ENCODE measurements around the gene ACBD4. TPM values are rescaled to one million over a fixed set of nuclear protein-coding genes. Genes with fewer than 3 reads are reported as not detected.

The ACBD4 gene
- total and polyA plus RNA-seq, 7 donors = 13.2 to 36.5 (median 21.2) TPM

- no peaks in the 10 kb centered on the region for H3K9me3 ChIP-seq
- H3K27me3 ChIP-seq = no peaks in the 10 kb centered on the region
- 64 to 83% methylated on average over 5 of the region's 5 CpGs for WGBS, 2 donors
- peak overlapping the region in 2 of 4 donors; percentile 10 to 19 for H3K4me3 ChIP-seq
- peak; percentile 65 for DNase-seq
- H3K36me3 ChIP-seq = no peaks in the 10 kb centered on the region
- H3K27ac ChIP-seq = peak overlapping the region; percentile 82 to 100 (median 98)
- TF ChIP-seq POLR2A (IDR thresholded peaks at IDR 0.05) = no peak
- no peak for TF ChIP-seq POLR2AphosphoS5 (IDR thresholded peaks at IDR 0.05)
- TF ChIP-seq EP300 (IDR thresholded peaks at IDR 0.05) = no peak
- TF ChIP-seq, protein P1, sequence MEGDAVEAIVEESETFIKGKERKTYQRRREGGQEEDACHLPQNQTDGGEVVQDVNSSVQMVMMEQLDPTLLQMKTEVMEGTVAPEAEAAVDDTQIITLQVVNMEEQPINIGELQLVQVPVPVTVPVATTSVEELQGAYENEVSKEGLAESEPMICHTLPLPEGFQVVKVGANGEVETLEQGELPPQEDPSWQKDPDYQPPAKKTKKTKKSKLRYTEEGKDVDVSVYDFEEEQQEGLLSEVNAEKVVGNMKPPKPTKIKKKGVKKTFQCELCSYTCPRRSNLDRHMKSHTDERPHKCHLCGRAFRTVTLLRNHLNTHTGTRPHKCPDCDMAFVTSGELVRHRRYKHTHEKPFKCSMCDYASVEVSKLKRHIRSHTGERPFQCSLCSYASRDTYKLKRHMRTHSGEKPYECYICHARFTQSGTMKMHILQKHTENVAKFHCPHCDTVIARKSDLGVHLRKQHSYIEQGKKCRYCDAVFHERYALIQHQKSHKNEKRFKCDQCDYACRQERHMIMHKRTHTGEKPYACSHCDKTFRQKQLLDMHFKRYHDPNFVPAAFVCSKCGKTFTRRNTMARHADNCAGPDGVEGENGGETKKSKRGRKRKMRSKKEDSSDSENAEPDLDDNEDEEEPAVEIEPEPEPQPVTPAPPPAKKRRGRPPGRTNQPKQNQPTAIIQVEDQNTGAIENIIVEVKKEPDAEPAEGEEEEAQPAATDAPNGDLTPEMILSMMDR (IDR thresholded peaks at IDR 0.05) = no peak
- peaks cover 0 to 76% (median 72%) of the 10 kb centered on the region in 4 donors for H3K4me1 ChIP-seq
- intact Hi-C loops (cut with DNase I) = no loop called here
These were observed 7.2 kb upstream of the ACBD4 start for GRCh38 chr17:45128331-45128730.

DNA sequence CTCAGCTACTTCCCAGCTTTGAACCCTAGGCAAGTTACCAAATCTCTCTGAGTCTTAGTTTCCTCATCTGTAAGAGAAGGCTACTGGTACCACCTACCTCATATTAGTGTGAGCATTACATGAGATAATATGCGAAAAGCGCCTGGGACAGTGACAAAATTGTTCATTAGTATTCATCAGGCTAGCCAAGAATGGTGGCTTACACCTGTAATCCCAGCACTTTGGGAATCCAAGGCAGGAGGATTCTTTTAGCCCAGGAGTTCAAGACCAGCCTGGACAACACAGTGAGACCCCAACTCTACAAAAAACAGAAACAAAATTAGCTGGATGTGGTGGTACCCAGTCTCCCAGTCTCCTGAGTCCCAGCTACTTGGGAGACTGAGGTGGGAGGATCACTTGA lies 6.5 kb upstream of the ACBD4 start:
- Histone ChIP-seq H3K4me1 (peaks cover 0 to 69% (median 65%) of the 10 kb centered on the region in 4 donors), H3K9me3 (no peaks in the 10 kb centered on the region), H3K27ac (peak overlapping the region; percentile 82 to 100 (median 98)), H3K36me3 (no peaks in the 10 kb centered on the region), H3K27me3 (no peaks in the 10 kb centered on the region), H3K4me3 (no peak overlapping the region)
- TF ChIP-seq POLR2AphosphoS5 (IDR thresholded peaks at IDR 0.05) = no peak
- no peak for TF ChIP-seq POLR2A (IDR thresholded peaks at IDR 0.05)
- no peak for TF ChIP-seq EP300 (IDR thresholded peaks at IDR 0.05)
- TF ChIP-seq, protein P1 (IDR thresholded peaks at IDR 0.05) = no peak
- 91 to 95% methylated on average over 2 of the region's 2 CpGs for WGBS, 2 donors
- DNase-seq = no peak
- intact Hi-C loops (cut with DNase I) = no loop called here

DNA sequence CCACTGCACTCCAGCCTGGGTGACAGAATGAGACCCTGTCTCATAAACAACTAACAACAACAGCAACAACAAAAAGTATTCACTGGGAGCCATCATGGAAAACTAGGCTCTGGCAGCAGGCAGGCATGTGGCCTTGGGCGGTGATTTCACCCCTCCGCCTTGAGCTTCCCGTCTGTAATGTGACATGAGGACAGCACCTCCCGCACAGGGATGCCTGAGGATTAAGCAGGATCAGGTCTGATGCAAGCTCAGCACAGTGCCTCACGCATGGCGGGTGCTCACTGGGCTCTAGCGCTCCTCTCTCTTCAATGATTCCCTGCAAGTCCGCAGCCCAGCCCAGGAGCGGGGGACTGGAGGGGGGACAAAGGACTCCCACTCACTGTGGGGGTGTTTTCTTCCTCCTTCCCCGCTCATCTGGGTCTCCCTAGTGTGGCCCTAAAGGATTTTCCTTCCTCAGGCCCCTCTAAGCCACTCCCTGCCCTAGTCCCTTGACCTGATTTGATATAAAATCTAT lies 6.0 kb upstream of the ACBD4 start:
- Histone ChIP-seq H3K9me3 (no peaks in the 10 kb centered on the region), H3K4me1 (peaks cover 0 to 64% (median 61%) of the 10 kb centered on the region in 4 donors), H3K36me3 (no peaks in the 10 kb centered on the region), H3K27me3 (no peaks in the 10 kb centered on the region), H3K4me3 (no peak overlapping the region), H3K27ac (peak overlapping the region; percentile 82 to 100 (median 98))
- DNase-seq = peak; percentile 68
- 15 to 64% methylated on average over 10 of the region's 10 CpGs for WGBS, 2 donors
- TF ChIP-seq EP300 (IDR thresholded peaks at IDR 0.05) (no peak), POLR2AphosphoS5 (IDR thresholded peaks at IDR 0.05) (peak in 1 of 4 donors; percentile 49)
- intact Hi-C loops (cut with DNase I) = no loop called here

GRCh38 chr17:45129940-45130680 lies 5.4 kb upstream of the ACBD4 start:
- no peaks in the 10 kb centered on the region for H3K27me3 ChIP-seq
- no peaks in the 10 kb centered on the region for H3K9me3 ChIP-seq
- peaks cover 0 to 61% (median 56%) of the 10 kb centered on the region in 4 donors for H3K4me1 ChIP-seq
- peak overlapping the region; percentile 82 to 100 (median 98) for H3K27ac ChIP-seq
- no peak overlapping the region for H3K4me3 ChIP-seq
- H3K36me3 ChIP-seq = no peaks in the 10 kb centered on the region
- WGBS, 2 donors = 27 to 76% methylated on average over 13 of the region's 13 CpGs
- peak; percentile 63 for DNase-seq
- TF ChIP-seq, protein P1 (IDR thresholded peaks at IDR 0.05) = no peak
- TF ChIP-seq POLR2AphosphoS5 (IDR thresholded peaks at IDR 0.05) (no peak), POLR2A (IDR thresholded peaks at IDR 0.05) (no peak), EP300 (IDR thresholded peaks at IDR 0.05) (no peak)
- intact Hi-C loops (cut with DNase I) = loop anchor here (2.0 to 5.0 kb wide), 3 partner anchors 31 to 208 kb away; no protein-coding TSS in a partner anchor
